B cell (primary cell): ENCODE data around the gene ZNF581. TPM values are rescaled to one million over a fixed set of nuclear protein-coding genes. Genes with fewer than 3 reads are reported as not detected.
A peak's percentile ranks its signal among the peaks of the same experiment; 100 is the strongest.

Experiments used
- ATAC-seq: fragments of 200-7000 bp; cut with Tn5 transposase; one replicate; pipeline ENCODE4 v1.10.0; 2021; ENCODE audit warnings: low read depth, mild to moderate bottlenecking, moderate number of reproducible peaks, moderate library complexity
- CTCF ChIA-PET: fragments of 350-600 bp; sonication (Branson Sonifier 250); formaldehyde crosslinking; loops from one replicate; lab custom pipeline; 2021; ENCODE audit warnings: antibody characterized with exemption, inconsistent platforms; lab: Charles Lee
- POLR2A ChIA-PET: fragments of 350-600 bp; sonication (Branson Sonifier 250); formaldehyde crosslinking; loops from one replicate; lab custom pipeline; 2021; ENCODE audit warnings: antibody characterized with exemption; lab: Charles Lee
- DNase-seq: peaks from one replicate; pipeline ENCODE4 v3.0.0; 2013
- H2AFZ ChIP-seq: 2 replicates; pipeline ENCODE4 v1.6.1; 2012; ENCODE audit warnings: mild to moderate bottlenecking, low read depth, low read length; ENCODE audit not compliant: insufficient read depth, poor library complexity, severe bottlenecking
- H3K27ac ChIP-seq, 2 donors: 1 replicate in 1 of 2; 2 replicates in 1 of 2; pipeline ENCODE4 v1.5.1; 2012 to 2013; ENCODE audit warnings: low read length in 2 of 2, mild to moderate bottlenecking in 2 of 2, moderate library complexity in 1 of 2
- H3K27me3 ChIP-seq, 4 experiments: fragments of 200-600 bp in 1 of 4; sonication (generic) in 1 of 4; replicated peaks in 1 of 4; 1 replicate in 2 of 4; 2 replicates in 2 of 4; pipeline versions ENCODE4 v1.6.1 to v1.7.0; 2013 to 2016; ENCODE audit warnings: low read length in 3 of 4, mild to moderate bottlenecking in 2 of 4, mixed read lengths in 1 of 4, moderate library complexity in 1 of 4; ENCODE audit not compliant: insufficient read depth in 4 of 4, control insufficient read depth in 3 of 4; ENCODE audit errors: control extremely low read depth in 1 of 4
- H3K36me3 ChIP-seq, 2 experiments: replicated peaks in 1 of 2; 1 replicate in 1 of 2; 2 replicates in 1 of 2; pipeline versions ENCODE4 v1.6.1 to v1.7.1; 2013; ENCODE audit warnings: low read length in 1 of 2; ENCODE audit not compliant: insufficient read depth in 2 of 2, control insufficient read depth in 1 of 2; ENCODE audit errors: control extremely low read depth in 1 of 2, extremely low read depth in 1 of 2
- H3K4me1 ChIP-seq, 2 donors: fragments of 200-600 bp in 1 of 2; sonication (generic) in 1 of 2; 1 replicate in 1 of 2; 2 replicates in 1 of 2; pipeline versions ENCODE4 v1.5.1 to v1.6.1; 2013 to 2017; ENCODE audit warnings: low read length in 2 of 2; ENCODE audit not compliant: control insufficient read depth in 2 of 2, insufficient read depth in 2 of 2
- H3K4me2 ChIP-seq: replicated peaks from 2 replicates; pipeline ENCODE3; 2012; ENCODE audit warnings: mild to moderate bottlenecking, low read depth, low read length; ENCODE audit not compliant: poor library complexity, severe bottlenecking
- H3K4me3 ChIP-seq, 5 experiments: fragments of 200-600 bp in 1 of 5; sonication (generic) in 1 of 5; 1 replicate in 3 of 5; 2 replicates in 2 of 5; pipeline versions ENCODE4 v1.5.1 to v1.7.0; 2011 to 2016; ENCODE audit warnings: low read length in 4 of 5, mild to moderate bottlenecking in 4 of 5, low read depth in 2 of 5, control low read depth in 1 of 5, moderate library complexity in 1 of 5; ENCODE audit not compliant: insufficient read depth in 1 of 5; ENCODE audit errors: control extremely low read depth in 1 of 5, extremely low read depth in 1 of 5
- H3K79me2 ChIP-seq: fragments of 200-600 bp; sonication (generic); one replicate; pipeline ENCODE4 v1.6.0; 2016; ENCODE audit warnings: low read length; ENCODE audit not compliant: control insufficient read depth, insufficient read depth
- H3K9ac ChIP-seq: fragments of 200-600 bp; sonication (generic); 2 replicates; pipeline ENCODE4 v1.6.1; 2017; ENCODE audit warnings: mild to moderate bottlenecking, low read length, moderate library complexity
- H3K9me3 ChIP-seq, 3 donors: one replicate each; pipeline versions ENCODE4 v1.6.1 to v1.7.1; 2013; ENCODE audit warnings: low read length in 2 of 3; ENCODE audit not compliant: control insufficient read depth in 2 of 3, insufficient read depth in 1 of 3; ENCODE audit errors: control extremely low read depth in 1 of 3
- H4K20me1 ChIP-seq: 2 replicates; pipeline ENCODE4 v1.6.0; 2012; ENCODE audit warnings: mild to moderate bottlenecking, low read length; ENCODE audit not compliant: insufficient read depth, control insufficient read depth, poor library complexity, severe bottlenecking
- H3K27ac Mint-ChIP-seq: one replicate; pipeline ENCODE4 v1.8.0; 2021; ENCODE audit warnings: mixed read lengths
- H3K27me3 Mint-ChIP-seq: one replicate; pipeline ENCODE4 v1.8.0; 2021; ENCODE audit warnings: mixed read lengths
- H3K4me1 Mint-ChIP-seq: one replicate; pipeline ENCODE4 v1.8.0; 2021; ENCODE audit warnings: mixed read lengths
- H3K4me3 Mint-ChIP-seq: one replicate; pipeline ENCODE4 v1.8.0; 2021; ENCODE audit warnings: mixed read lengths
- H3K9me3 Mint-ChIP-seq: one replicate; pipeline ENCODE4 v1.8.0; 2022; ENCODE audit warnings: mixed read lengths; ENCODE audit not compliant: insufficient read depth
- EZH2 ChIP-seq: IDR thresholded peaks from 2 replicates; pipeline ENCODE4 v1.6.1; 2012; ENCODE audit warnings: borderline replicate concordance, low read depth, mild to moderate bottlenecking, moderate library complexity, low read length; ENCODE audit not compliant: insufficient read depth, poor library complexity, severe bottlenecking
- WGBS: methylation state at CpG from one replicate; pipeline ENCODE4 v1.1.5; 2013; ENCODE audit warnings: missing lambda C conversion rate; ENCODE audit not compliant: insufficient coverage; 5-methylcytosine and 5-hydroxymethylcytosine counted together
- intact Hi-C: fragments of 100-400 bp; cut with micrococcal nuclease; formaldehyde crosslinking; loops from one replicate; pipeline ENCODE4 v1.10.0; 2022
- polyA plus RNA-seq: library from polyadenylated mRNA; depleted of rRNA; stranded (reverse); fragments of >200 nt; gene quantifications from 2 replicates; pipeline ENCODE4 v1.2.3, GENCODE V29; 2012
- total RNA-seq, 2 donors: library from RNA; stranded (reverse); fragments of 120-200 nt in 1 of 2; gene quantifications; 1 replicate in 1 of 2; 2 replicates in 1 of 2; pipeline versions ENCODE4 v1.2.3 to v1.2.4, GENCODE V29; 2013 to 2022
- TF ChIP-seq, protein P1 (sequence below): fragments of 200-600 bp; IDR thresholded peaks from one replicate; pipeline ENCODE4 v1.8.0; 2022; ENCODE audit warnings: antibody characterized with exemption, mild to moderate bottlenecking

The ZNF581 gene
- total and polyA plus RNA-seq, 2 donors (not counting 1 experiment from before 2014, with no cell fraction given), result 48.2 to 51.3 TPM

DNA sequence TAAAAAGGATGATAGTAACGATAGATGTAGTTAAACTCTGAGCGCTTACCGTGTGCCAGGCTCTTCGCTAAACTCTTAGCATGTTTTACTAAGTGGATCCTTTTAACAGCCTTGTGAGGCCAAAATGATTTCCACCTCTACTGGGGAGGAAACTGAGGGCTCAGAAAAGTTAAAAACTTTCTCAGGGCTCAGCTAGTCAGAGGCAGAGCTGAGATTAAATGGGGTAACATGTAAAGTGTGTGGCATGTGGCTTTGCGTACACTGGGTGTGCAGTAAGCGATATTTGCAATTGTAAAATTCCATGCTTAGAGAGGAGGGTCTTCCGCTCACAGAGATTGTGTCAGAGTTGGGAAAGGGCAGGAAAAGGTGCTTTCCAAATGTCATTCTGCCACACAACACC is 13.1 kb downstream of the ZNF581 start:
- H3K4me1 ChIP-seq, result peaks cover 37 to 51% of the 10 kb centered on the region in 2 donors
- intact Hi-C loops, result no loop called here
- peak overlapping the region; percentile 87 for H3K4me2 ChIP-seq
- no peaks in the 10 kb centered on the region for H3K27me3 Mint-ChIP-seq
- H3K9me3 ChIP-seq, result no peaks in the 10 kb centered on the region
- CTCF ChIA-PET, result interaction anchor here (1.0 to 2.3 kb wide), 5 partner anchors 15 to 153 kb away, joined by 3 to 15 read pairs (median 5); no protein-coding TSS in a partner anchor
- H3K4me3 ChIP-seq, result peak overlapping the region; percentile 66 to 98 (median 92)
- DNase-seq (no peak), ATAC-seq (no peak)
- peak overlapping the region; percentile 93 for H3K9ac ChIP-seq
- WGBS, result 90% methylated on average over 3 of the region's 7 CpGs
- peak overlapping the region; percentile 96 for H3K27ac Mint-ChIP-seq
- H4K20me1 ChIP-seq, result peaks cover 62% of the 10 kb centered on the region
- POLR2A ChIA-PET, result no interaction called here
- H3K9me3 Mint-ChIP-seq, result no peaks in the 10 kb centered on the region
- H2AFZ ChIP-seq, result no peak overlapping the region
- peaks cover 0 to 47% of the 10 kb centered on the region in 2 experiments for H3K36me3 ChIP-seq
- H3K27me3 ChIP-seq, result no peaks in the 10 kb centered on the region
- TF ChIP-seq, protein P1, sequence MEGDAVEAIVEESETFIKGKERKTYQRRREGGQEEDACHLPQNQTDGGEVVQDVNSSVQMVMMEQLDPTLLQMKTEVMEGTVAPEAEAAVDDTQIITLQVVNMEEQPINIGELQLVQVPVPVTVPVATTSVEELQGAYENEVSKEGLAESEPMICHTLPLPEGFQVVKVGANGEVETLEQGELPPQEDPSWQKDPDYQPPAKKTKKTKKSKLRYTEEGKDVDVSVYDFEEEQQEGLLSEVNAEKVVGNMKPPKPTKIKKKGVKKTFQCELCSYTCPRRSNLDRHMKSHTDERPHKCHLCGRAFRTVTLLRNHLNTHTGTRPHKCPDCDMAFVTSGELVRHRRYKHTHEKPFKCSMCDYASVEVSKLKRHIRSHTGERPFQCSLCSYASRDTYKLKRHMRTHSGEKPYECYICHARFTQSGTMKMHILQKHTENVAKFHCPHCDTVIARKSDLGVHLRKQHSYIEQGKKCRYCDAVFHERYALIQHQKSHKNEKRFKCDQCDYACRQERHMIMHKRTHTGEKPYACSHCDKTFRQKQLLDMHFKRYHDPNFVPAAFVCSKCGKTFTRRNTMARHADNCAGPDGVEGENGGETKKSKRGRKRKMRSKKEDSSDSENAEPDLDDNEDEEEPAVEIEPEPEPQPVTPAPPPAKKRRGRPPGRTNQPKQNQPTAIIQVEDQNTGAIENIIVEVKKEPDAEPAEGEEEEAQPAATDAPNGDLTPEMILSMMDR, result no peak
- TF ChIP-seq EZH2, result no peak
- peak overlapping the region; percentile 93 for H3K4me3 Mint-ChIP-seq
- H3K27ac ChIP-seq, result peak overlapping the region in 1 of 2 donors; percentile 98
- peaks cover 63% of the 10 kb centered on the region for H3K79me2 ChIP-seq
- H3K4me1 Mint-ChIP-seq, result peaks cover 48% of the 10 kb centered on the region

DNA sequence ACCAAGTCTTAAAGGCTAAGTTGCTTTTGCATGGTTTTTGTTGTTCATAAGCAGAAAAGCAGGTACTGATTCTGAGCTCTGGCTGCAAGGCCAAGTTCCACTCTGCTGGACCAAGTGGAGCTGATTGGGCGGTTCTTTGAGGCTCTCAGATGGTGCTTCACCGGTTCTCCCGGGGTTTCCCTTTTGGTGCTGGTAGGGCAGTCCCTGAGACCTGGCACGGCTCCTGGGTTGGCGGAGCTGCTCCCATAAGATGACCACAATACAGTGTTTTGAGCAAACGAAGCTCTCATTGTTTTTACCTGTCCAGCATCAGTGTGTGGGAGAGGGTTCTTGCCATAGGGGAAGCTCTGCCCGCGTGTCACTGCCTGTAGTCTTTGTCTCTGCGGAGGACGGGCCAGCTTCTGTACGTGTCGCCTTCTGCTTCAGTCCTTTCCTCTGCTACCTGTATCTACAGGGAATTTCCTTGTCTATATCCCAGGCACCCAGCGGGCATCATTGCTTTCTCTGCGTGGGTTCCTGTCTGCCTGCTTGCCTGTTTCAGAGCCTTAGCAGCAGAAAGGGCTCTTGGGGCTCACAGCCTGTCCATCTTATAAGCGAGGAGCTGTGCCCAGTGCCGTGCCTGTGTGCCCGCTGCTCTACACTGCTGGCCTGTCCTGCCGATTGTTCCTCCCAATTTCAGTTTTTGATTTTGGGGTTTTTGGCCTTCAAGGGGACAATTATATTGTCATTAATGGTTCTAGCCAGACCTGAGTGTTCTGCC is 13.7 kb downstream of the ZNF581 start:
- Histone ChIP-seq H3K9me3 (no peaks in the 10 kb centered on the region), H3K27ac (peak overlapping the region in 1 of 2 donors; percentile 25), H2AFZ (no peak overlapping the region), H4K20me1 (peaks cover 68% of the 10 kb centered on the region), H3K36me3 (peaks cover 0 to 49% of the 10 kb centered on the region in 2 experiments), H3K27me3 (no peaks in the 10 kb centered on the region), H3K79me2 (peaks cover 69% of the 10 kb centered on the region), H3K4me1 (peaks cover 37 to 51% of the 10 kb centered on the region in 2 donors), H3K4me2 (peak overlapping the region; percentile 87), H3K4me3 (peak overlapping the region in 3 of 5 experiments; percentile 66 to 92 (median 85)), H3K9ac (peak overlapping the region; percentile 93)
- intact Hi-C loops, result no loop called here
- 51% methylated on average over 17 of the region's 18 CpGs for WGBS
- TF ChIP-seq, protein P1, result no peak
- TF ChIP-seq EZH2, result no peak
- no peaks in the 10 kb centered on the region for H3K27me3 Mint-ChIP-seq
- DNase-seq (no peak), ATAC-seq (no peak)
- ChIA-PET CTCF (interaction anchor here (0.7 to 2.3 kb wide), 5 partner anchors 14 to 152 kb away, joined by 3 to 15 read pairs (median 5); no protein-coding TSS in a partner anchor), POLR2A (interaction anchor here (0.6 kb wide), 1 partner anchor 60 kb away, joined by 4 read pairs; no protein-coding TSS in a partner anchor)
- peak overlapping the region; percentile 93 for H3K4me3 Mint-ChIP-seq
- peak overlapping the region; percentile 73 for H3K27ac Mint-ChIP-seq
- peaks cover 52% of the 10 kb centered on the region for H3K4me1 Mint-ChIP-seq
- no peaks in the 10 kb centered on the region for H3K9me3 Mint-ChIP-seq
